SIG-M5 (cell line): ENCODE measurements around the gene WDR73.
"Not testable (repeated sequence)": the region's sequence is repeated elsewhere in the genome, so short reads cannot be mapped to it uniquely, and the experiment has no call there.

Experiments
- DNase-seq: peaks from one replicate; lab custom pipeline; 2025; lab: John Stamatoyannopoulos, UW

WDR73 gene

DNA sequence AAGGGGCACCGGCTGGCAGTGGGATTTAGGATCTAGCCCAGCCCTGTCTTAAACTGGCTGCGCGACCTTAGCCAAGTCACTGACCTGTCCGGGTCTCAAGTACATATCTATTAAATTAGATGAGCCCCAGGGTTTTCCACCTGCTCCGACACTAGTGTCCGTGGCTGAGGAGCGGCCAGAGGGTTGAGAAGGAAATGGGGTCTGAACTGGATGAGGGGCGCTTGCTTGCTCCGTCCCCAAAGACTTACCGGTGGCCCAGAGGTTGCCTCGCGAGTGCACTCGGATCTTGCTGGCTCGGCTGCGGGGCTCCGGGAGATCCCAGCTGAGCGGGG is 3.6 kb upstream of the WDR73 start:
- DNase-seq = no peak

DNA sequence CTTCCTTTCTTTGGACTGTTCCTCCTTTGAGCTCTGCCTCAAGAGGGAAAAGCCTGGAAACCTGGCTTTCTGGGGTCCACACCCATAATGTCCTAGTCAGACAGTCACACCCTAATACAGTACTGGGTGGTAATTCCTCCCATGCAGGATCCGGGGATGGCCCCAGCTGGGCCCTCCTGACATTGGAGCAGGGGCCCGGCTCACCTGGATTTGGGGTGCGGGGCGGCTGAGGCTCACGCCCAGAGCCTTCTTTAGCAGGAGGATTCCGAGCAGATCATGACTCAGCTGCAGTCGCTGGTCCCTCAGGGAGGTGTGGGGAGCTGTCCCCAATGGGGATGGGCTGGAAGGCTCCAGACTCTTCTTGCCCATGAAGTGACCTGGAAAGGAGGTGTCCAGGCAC is 2.9 kb upstream of the WDR73 start:
- DNase-seq = no peak

DNA sequence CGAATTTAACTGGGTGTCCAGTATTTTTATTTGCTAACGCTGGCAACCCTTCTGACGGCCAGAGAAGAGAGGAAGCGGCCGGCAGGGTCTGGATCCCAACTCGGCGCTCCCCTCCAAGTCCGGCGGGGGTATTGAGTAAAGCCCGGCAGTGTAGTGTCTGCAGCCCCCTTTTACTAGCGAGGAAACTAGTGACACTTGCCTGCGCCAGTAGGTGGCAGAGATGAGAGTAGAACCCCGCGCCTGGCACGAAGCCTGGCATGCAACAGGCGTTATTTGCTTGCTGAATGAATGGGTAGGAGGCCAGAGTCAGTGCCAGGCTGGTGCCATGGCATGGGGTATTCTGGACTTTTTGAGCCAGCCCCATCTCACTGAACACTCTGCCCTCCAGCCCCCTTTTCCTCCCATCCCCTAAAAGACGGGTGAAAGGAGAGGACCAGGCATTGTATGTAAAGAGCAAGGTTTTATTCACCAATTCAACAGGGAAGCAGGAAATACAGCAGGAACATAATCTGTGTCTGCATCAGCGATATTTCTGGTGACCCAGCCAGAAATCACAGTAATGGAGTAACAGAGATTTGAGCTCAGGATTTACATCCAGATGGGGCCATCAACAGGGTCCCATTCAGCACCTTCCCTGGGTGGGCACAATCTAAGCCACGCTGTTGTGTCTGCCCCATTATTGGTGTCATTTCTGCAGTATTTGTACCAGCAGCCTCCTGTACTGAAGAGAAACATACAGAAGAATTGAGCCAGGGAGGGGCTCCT is 788 bp upstream of the WDR73 start:
- peak; percentile 55 for DNase-seq

DNA sequence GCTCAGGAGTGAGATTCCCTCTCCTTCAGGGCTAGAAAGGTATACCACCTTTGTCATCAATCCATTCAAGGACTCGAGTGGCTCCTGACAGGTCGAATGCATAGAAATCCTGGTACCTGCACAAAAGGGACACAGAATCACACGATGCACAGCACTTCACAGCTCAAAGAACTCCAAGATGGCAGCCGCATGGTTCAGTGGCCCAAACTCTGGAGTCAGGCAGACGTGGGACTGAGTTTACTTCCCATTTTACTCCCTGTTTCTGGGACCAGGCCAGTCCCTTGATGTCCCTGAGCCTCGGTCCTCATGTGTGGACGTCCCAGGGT is 536 bp downstream of the WDR73 start:
- DNase-seq = no peak

DNA sequence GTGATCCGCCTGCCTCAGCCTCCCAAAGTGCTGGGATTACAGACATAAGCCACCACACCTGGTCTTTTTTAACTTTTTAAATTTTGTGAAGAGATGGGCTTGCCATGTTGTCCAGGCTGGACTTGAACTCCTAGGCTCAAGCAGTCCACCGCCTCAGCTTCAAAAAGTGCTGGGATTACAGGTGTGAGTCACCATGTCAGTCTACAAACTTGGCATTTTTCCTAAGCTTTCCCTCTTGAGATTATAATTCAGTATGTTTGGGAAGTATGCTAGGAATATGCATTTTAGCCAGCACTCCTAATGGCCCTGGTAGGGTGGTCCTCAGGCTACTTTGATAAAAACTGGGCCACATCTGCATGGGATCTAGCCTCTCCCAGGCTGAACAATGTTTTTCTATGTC is 4.4 kb downstream of the WDR73 start:
- DNase-seq = no peak

DNA sequence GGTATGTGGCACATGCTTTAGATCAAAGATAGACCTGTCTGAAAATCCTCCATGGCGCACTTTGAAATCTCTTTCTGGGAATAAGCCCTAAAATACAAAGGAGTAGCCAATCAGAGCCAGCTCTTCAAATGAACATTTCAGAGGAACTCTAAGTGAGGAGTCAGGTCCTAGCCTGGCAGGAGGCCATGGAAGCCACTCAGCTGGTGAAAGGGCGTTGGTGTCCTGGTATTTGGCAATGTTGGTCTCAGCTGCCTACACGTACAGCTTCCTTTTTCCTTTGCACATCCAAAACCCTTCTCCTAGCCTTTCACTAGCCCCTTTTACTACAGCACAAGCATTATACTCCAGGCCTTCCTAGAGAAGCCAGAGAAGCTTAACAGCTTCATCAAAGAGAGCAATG is 5.5 kb downstream of the WDR73 start:
- no peak for DNase-seq

DNA sequence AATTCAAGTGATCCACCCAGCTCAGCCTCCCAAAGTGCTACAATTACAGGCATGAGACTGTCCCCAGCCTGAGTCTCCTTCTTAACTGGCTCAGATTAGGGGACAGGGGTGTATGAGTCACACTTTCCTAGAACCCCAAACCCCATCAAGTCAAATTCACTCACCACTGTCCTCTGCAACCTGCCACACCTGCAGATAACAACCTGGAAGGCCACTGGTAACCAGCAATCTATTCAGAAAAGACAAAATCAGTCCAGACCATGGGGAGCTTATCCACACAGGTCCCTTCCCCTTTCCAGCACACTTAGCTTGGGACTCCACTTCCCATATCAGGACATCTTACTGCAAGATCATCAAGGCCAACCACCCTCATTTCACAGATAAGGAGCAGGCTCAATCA is 6.4 kb downstream of the WDR73 start:
- DNase-seq = no peak

DNA sequence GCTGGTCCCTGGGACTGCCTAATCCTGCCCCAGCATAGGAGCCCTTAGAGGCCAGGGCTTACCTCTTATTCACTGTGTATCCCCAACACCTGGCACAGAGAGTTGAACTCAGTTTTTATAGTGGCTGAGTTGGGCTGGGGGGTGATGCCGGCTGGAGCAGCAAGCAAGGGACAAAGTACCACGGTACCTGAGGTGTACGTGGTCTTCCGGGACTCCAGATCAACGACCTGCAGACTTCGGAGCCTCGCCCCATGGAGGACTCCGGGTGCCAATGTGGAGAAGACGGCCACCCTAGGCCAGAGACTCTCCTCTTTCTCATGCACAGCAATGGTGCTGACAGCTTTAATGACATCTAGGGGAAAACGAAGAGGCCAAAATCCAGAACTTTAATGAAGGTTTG is 8.1 kb downstream of the WDR73 start:
- DNase-seq = no peak

DNA sequence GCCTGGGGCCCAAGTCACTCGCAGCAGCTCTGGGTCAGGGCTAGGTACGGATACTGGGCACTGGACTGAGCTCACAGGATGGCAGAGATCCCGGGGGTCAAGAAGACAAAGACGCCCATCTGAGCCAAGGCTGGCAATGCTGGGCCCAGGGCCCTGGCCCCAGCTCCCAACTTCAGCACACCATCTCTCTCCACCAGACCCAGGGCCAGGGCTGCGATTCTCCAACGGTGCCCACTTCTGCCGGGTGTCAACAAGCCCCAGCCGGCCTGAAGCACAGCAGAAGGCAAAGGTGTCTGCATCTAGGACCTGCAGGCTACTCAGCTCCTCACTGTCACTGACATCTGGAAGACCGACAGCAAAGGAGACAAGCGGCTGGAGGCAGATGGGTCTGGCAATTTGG is 8.6 kb downstream of the WDR73 start:
- DNase-seq = no peak

DNA sequence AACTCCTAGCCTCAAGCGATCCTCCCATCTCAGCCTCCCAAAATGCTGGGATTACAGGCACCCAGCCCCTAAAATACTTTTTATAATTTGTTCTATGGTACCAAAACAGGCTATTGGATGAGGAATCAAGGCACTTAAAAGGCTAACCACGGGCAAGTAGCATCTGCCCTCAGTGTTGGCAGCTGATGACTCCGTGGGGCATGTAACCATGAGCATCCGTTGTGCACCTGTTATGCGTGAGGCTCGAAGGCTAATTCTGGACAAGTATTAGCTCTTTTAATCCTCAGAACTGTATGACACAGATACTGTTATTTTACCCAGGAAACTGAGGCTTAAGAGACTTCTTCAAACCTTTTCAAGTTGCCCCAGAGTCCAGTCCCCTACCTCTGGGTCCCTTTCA is 10.2 kb downstream of the WDR73 start:
- DNase-seq = no peak

DNA sequence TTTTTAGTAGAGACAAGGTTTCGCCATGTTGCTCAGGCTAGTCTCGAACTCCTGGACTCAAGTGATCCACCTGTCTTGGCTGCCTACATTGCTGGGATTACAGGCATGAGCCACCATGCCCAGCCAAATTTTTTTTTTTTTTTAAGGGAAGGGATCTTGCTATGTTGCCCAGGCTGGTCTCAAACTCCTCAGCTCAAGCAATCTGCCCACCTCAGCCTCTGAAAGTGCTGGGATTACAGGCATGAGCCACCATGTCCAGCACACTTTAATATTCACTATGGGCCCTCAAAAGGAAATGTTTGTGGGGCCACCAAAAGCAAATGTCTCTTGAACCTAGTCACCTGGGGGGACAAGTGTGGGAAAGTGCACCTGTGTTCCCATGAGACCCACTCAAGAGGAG is 11.4 kb downstream of the WDR73 start:
- not testable (repeated sequence) for DNase-seq

DNA sequence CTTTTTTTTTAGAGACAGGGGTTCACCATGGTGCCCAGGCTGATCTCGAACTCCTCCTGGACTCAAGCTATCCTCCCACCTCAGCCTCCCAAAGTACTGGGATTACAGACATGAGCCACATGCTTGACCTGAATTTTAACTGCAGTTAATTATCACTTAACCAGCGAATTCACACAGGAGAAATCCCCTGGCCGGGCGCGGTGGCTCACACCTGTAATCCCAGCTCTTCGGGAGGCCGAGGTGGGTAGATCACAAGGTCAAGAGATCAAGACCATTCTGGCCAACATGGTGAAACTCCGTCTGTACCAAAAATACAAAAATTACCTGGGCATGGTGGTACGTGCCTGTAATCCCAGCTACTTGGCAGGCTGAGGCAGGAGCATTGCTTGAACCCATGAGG is 12.2 kb downstream of the WDR73 start:
- not testable (repeated sequence) for DNase-seq

DNA sequence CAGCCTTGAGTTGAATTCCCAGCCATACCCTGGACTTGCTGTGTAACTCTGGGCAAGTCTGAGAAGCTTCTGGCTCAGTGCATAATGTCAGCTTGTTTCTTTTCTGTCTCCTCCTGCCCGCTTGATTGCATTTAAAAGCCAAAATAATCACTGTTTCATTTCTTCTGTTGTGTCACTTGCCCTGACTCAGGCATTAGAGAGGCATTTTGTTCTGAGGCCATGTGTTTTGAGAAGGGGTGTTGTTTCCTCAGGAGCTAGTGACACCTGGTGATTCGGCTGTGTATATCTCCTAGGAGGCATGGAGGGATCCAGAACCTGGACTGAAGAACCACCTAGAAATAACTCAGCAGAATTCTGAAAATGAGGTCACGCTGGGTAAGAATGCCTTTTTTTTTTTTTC is 16.0 kb downstream of the WDR73 start:
- no peak for DNase-seq

DNA sequence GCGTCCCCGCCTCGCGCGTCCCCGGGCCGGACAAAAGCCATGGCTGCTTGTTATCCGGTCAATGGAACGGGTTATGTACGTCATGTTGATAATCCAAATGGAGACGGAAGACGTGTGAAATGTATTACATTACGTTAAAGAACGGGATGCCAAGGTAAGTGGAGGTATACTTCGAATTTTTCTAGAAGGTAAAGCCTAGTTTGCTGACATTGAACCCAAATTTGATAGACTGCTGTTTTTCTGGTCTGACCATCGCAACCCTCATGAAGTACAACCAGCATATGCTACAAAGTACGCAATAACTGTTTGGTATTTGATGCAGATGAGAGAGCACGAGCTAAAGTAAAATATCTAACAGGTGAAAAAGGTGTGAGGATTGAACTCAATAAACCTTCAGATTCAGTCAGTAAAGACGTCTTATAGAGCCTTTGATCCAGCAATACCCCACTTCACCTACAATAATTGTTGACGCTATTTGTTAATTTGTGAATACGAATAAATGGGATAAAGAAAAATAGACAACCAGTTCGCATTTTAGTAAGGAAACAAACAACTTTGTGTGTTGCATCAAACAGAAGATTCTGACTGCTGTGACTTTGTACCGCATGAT is 19.8 kb downstream of the WDR73 start:
- no peak for DNase-seq

DNA sequence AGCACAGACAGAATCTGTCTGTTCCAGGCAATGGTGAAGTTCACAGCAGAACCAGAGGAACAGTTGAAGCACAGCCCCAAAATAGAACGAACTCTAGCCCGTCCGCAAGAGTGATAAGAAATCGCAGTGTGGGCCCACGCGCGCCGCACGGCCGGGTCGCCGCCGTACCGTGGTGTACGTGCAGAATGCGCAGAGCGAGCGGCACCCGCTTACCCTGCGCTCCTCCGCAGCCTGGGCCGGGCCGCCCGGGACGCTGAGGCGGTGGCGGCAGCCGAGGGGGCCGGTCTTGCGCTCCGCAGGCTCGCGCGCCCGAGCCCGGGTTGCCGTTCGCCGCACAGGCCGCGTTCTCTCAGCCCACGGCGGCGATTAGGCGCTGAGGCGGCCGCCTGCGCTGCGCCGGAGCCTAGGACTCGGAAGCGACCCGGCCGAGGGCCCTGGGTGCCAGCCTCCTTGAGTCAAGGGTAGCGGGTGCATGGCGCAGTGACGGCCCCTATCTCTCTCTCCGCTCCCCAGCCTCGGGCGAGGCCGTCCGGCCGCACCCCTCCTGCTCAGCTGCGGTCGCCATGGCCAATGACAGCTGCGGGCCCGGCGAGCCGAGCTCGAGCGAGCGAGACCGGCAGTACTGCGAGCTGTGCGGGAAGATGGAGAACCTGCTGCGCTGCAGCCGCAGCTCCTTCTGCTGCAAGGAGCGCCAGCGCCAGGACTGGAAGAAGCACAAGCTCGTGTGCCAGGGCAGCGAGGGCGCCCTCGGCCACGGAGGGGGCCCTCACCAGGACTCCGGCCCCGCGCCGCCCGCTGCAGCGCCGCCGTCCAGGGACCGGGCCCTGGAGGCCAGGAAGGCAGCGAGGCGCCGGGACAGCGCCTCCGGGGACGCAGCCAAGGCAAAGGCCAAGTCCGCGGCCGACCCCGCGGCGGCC is 20.5 kb downstream of the WDR73 start:
- DNase-seq = no peak

DNA sequence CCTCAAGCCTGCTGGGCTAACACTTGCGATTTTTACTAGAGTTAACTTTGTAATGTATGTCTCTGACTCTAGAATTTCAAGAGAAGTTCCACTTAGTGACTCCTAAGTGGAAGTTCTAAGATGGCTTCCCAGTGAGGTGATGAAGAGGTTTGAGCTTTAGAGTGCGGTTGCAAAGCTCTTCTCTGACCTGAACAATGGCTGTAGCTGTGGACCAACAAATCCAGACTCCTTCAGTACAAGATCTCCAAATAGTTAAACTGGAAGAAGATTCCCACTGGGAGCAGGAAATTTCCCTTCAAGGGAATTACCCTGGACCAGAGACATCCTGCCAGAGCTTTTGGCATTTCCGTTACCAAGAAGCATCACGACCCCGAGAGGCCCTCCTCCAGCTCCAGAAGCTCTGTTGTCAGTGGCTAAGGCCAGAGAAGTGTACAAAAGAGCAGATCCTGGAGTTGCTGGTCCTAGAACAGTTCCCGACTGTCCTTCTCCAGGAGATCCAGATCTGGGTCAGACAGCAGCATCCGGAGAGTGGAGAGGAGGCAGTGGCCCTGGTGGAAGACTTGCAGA is 22.3 kb downstream of the WDR73 start:
- DNase-seq = no peak

DNA sequence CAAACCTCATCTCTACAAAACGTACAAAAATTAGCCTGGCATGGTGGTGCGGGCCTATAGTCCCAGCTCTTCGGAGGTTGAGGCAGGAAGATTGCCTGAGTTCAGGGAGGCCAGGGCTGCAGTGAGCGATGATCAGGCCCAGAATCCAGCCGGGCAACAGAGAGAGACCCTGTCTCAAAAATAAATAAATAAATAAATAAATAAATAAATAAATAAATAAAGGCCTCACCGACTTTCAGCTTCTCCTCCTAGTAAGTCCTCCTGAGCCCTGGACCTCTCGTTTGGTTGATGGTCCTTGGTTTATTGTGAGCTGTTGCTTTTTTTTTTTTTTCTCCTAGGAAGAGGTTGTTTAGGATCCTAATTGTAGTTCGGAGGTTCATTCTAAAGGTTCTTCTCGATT is 25.1 kb downstream of the WDR73 start:
- DNase-seq = no peak

DNA sequence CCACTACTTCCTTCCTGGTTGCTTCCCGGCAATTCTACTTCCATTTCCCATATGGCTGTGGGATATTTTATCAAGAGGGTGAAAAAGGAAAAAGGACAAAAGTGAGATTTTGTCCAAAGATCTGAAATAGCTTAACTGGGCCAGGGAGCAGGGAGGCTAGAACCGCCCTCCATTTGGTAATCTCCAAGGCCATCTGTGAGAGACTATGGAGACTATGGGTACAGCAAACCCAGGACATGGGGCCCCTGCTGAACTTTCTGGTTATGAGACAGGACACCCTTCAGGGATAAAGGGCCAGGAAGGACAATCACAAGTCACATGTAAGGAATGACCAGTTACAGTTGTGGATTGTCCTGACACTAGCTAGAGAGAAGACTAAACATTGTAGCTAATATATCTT is 29.0 kb downstream of the WDR73 start:
- DNase-seq = no peak

DNA sequence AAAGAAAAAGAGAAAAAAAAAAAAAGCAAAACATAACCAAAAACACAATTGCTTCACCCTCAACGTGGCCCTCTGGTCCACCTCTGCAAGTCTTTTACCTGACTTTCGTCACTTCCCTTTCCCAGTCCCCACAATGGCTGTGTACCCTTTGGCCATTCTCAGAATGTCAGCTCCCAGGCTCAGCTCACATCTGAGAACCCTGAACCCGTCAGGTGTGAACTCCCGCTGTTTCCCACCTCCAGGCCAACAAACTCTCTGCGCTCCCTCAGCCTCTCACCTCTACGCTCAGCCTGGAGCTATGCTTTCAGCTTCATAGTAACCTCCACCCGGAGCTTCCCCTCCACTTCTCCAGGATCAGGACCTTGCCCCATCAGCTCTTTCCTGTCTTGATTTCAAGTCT is 29.7 kb downstream of the WDR73 start:
- DNase-seq = no peak

DNA sequence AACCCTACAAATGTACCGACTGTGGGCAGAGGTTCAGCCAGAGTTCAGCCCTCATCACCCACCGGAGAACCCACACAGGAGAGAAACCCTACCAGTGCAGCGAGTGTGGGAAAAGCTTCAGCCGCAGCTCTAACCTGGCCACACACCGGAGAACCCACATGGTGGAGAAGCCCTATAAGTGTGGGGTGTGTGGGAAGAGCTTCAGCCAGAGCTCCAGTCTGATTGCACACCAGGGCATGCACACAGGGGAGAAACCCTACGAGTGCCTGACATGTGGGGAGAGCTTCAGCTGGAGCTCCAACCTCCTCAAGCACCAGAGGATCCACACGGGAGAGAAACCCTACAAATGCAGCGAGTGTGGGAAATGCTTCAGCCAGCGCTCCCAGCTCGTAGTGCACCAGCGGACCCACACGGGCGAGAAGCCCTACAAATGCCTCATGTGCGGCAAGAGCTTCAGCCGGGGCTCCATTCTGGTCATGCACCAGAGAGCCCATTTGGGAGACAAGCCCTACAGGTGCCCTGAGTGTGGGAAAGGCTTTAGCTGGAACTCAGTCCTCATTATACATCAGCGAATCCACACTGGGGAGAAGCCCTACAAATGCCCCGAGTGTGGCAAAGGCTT is 32.6 kb downstream of the WDR73 start:
- DNase-seq = no peak

DNA sequence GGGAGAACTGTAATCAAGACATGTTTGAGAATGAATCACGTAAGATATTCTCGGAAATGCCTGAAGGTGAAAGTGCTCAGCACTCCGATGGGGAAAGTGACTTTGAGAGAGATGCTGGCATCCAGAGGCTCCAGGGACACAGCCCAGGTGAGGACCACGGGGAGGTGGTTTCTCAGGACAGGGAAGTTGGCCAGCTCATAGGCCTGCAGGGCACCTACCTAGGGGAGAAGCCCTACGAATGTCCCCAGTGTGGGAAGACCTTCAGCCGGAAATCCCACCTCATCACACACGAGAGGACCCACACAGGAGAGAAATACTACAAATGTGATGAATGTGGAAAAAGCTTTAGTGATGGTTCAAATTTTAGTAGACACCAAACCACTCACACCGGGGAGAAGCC is 33.5 kb downstream of the WDR73 start:
- no peak for DNase-seq

DNA sequence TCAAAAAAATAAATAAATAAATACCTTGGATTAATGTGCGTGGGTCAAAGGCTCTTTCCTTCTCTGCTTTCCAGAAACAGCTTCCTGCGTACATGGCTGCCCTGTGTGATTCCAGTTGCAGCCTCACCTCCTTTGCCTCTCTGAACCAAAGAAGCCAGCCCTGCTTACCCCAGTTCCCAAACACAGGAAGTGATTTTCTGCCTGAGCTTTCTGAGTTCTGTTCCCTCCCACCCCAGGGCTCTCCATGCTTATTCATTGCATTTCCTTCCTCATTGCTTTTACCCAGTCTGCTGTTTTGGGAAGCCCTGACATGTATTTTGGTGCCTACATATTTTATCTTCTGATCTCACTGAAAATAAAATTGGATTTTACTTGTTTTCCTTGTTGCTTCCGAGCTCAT is 37.8 kb downstream of the WDR73 start:
- no peak for DNase-seq

DNA sequence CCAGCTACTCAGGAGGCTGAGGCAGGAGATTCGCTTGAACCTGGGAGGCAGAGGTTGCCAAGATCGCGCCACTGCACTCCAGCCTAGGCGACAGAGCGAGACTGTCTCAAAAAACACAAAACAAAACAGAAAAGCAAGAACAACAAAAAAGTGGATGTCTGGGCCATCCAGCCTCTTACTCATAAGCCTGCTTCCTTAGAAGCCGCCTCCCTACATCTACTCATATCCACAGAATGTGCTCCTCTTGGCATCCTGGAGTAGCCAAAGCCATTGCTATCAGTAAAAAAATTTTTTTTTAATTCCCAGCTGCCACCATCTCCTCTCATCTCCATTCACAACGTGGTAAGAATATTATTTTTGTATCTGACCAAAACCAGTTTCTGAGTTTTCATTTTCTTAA is 42.5 kb downstream of the WDR73 start:
- no peak for DNase-seq
